HG02798 (cell line): Measurements from ENCODE around the gene DQX1.
A peak's percentile ranks its signal among the peaks of the same experiment; 100 is the strongest.
"Not testable (repeated sequence)": the region's sequence is repeated elsewhere in the genome, so short reads cannot be mapped to it uniquely, and the experiment has no call there.

Experiments
- ATAC-seq: cut with Tn5 transposase; IDR thresholded peaks from one replicate; pipeline ENCODE4 v1.9.1; 2021; ENCODE audit warnings: mild to moderate bottlenecking; ENCODE audit not compliant: unreplicated experiment, poor library complexity

The DQX1 gene

DNA sequence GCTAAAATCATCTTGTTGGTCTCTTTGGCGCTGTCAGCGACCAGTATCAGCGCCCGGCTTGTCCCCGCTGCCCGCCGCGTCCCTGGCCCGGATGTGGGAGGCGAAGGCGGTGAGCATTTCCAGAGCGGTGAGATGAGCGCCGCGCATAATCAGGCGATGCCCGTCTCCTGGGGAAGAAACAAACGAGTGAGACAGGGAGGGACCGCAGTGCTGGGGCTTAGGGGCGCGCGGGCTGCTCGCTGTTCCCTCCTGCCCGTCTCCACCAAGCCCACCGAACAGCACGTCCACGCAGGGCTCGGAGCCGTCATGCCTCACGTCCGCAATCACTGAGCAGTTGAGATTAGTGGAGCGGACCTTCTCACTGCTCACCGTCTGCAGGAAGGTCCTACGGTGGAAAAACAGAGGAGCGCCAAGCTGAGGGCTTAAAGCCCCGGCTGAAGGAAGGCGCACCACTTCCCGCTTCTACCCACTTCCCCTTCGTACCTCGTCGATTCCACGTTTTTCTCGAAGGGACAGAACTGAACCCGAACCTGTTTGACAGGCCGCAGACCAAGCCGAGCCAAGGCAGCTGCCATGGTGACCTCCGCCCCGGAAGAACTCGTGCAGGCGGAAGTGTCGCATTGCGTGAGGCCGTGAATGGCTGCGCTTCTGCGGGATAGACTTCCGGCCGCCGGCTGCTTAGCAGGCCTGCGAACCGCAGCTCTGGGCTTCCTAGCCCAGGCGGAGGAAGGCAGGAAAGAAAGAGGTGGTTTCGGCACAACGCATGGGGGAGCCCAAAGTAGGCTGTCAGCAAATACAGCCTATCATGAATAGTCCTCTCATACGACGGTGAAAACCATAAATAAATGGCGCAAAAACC, 53.7 kb downstream of the DQX1 start, which contains the start of gene MRPL53:
MRPL53 (minus strand) TSS at position 595 of the 859 bp plus-strand sequence; CDS start at position 575, 20 bp downstream.
- peak; percentile 94 for ATAC-seq

DNA sequence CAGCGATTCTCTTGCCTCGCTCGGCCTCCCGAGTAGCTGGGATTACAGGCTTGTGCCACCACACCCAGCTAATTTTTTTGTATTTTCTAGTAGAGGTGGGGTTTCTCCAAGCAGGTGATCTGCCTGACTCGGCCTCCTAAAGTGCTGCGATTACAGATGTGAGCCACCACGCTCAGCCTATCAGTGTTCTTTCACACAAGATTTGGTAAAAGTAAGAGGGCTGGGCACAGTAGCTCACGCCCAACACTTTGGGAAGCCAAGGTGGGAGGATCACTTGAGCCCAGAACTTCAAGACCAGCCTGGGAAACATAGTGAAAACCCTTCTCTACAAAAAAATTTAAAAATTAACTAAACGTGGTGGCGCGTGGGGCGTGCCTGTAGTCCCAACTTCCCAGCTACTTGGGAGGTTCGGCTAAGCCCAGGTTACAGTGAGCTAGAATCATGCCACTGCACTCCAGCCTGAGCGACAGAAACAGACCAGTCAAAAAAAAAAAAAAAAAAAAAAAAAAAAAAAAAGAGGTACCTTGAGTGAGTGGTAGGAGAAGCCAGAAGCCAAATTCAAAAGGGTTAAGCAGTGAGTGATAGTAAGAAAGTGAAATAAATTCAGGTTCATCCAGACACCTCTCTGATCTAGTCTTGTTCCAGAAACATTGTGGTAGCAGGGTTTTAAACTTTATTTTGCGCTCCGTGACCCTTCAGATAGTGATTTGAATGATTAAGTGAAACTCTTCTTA, 54.5 kb downstream of the DQX1 start:
- no peak for ATAC-seq

DNA sequence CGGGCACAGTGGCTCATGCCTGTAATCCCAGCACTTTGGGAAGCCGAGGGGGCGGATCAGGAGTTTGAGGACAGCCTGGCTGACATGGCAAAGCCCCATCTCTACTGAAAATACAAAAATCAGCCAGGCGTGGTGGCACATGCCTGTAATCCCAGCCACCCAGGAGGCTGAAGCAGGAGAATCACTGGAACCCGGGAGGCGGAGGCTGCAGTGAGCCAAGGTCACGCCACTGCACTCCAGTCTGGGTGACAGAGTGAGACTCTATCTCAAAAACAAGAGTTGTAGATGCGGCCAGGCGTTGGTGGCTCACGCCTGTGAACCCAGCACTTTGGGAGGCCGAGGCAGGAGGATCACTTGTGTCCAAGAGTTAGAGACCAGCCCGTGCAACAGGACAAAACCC, 55.3 kb downstream of the DQX1 start:
- not testable (repeated sequence) for ATAC-seq
